H1 (cell line): Measurements from ENCODE around the gene TAF10. TPM values are rescaled to one million over a fixed set of nuclear protein-coding genes. Genes with fewer than 3 reads are reported as not detected.

ENCODE experiments used
- CTCF ChIA-PET: fragments of 300-600 bp; sonication (Branson Sonifier 250); formaldehyde crosslinking; loops from one replicate; lab custom pipeline; 2021; ENCODE audit not compliant: partially characterized antibody; lab: Charles Lee
- POLR2A ChIA-PET: fragments of 300-600 bp; sonication (Branson Sonifier 250); formaldehyde crosslinking; loops from one replicate; lab custom pipeline; 2021; ENCODE audit warnings: inconsistent platforms; ENCODE audit not compliant: partially characterized antibody; lab: Charles Lee
- DNase-seq, 2 experiments: peaks; one replicate each; pipeline versions ENCODE4 v3.0.0 to v3.0.0-alpha.2; 2010 to 2022; ENCODE audit warnings: low spot score in 2 of 2, low read depth in 1 of 2, mixed read lengths in 1 of 2
- FAIRE-seq: peaks from 2 replicates; lab custom pipeline; 2011; peaks lifted over from hg19 to GRCh38; lab: Jason Lieb, UNC
- H2AFZ ChIP-seq: 2 replicates; pipeline ENCODE4 v1.8.1; 2012; ENCODE audit warnings: low read length, inconsistent platforms
- H2AK5ac ChIP-seq: 2 replicates; pipeline ENCODE4 v1.6.1; 2013; ENCODE audit warnings: low read depth, low read length
- H2BK120ac ChIP-seq: replicated peaks from 2 replicates; pipeline ENCODE3; 2013; ENCODE audit warnings: low read depth, low read length, inconsistent platforms
- H2BK12ac ChIP-seq: 2 replicates; pipeline ENCODE4 v1.6.1; 2013; ENCODE audit warnings: low read depth, low read length
- H2BK15ac ChIP-seq: 2 replicates; pipeline ENCODE4 v1.6.1; 2013; ENCODE audit warnings: low read length
- H2BK20ac ChIP-seq: 2 replicates; pipeline ENCODE4 v1.6.1; 2013; ENCODE audit warnings: low read length
- H2BK5ac ChIP-seq: 2 replicates; pipeline ENCODE4 v1.6.1; 2013; ENCODE audit warnings: low read depth, low read length
- H3K14ac ChIP-seq: 2 replicates; pipeline ENCODE4 v1.6.1; 2013; ENCODE audit warnings: inconsistent platforms; ENCODE audit not compliant: insufficient read length
- H3K18ac ChIP-seq: 2 replicates; pipeline ENCODE4 v1.6.1; 2013; ENCODE audit warnings: low read length; ENCODE audit errors: extremely low read depth
- H3K23ac ChIP-seq: 2 replicates; pipeline ENCODE4 v1.6.1; 2013; ENCODE audit warnings: inconsistent platforms; ENCODE audit not compliant: insufficient read length
- H3K23me2 ChIP-seq: 2 replicates; pipeline ENCODE4 v1.6.1; 2013; ENCODE audit warnings: low read depth, low read length
- H3K27ac ChIP-seq: 2 replicates; pipeline ENCODE4 v1.6.1; 2011; ENCODE audit warnings: low read depth, low read length, inconsistent platforms
- H3K27me3 ChIP-seq, 4 experiments: replicated peaks in 1 of 4; 1 replicate in 1 of 4; 2 replicates in 3 of 4; pipeline versions ENCODE4 v1.6.1 to v1.8.1; 2011 to 2013; ENCODE audit warnings: low read length in 3 of 4, mild to moderate bottlenecking in 3 of 4, inconsistent platforms in 2 of 4, mixed read lengths in 2 of 4, moderate library complexity in 1 of 4; ENCODE audit not compliant: control insufficient read depth in 3 of 4, insufficient read depth in 3 of 4; ENCODE audit errors: extremely low read depth in 1 of 4
- H3K36me3 ChIP-seq, 4 experiments: 2 replicates each; pipeline versions ENCODE4 v1.6.1 to v1.8.1; 2011 to 2013; ENCODE audit warnings: mild to moderate bottlenecking in 4 of 4, low read length in 3 of 4, moderate library complexity in 2 of 4, control low read depth in 1 of 4, inconsistent platforms in 1 of 4; ENCODE audit not compliant: insufficient read depth in 4 of 4, control insufficient read depth in 2 of 4
- H3K4ac ChIP-seq: replicated peaks from 2 replicates; pipeline ENCODE3; 2013; ENCODE audit warnings: low read length, low read depth, mixed read lengths, inconsistent platforms; ENCODE audit not compliant: insufficient read length
- H3K4me1 ChIP-seq, 4 experiments: replicated peaks in 1 of 4; 1 replicate in 1 of 4; 2 replicates in 3 of 4; pipeline versions ENCODE4 v1.6.1 to v1.8.1; 2011 to 2013; ENCODE audit warnings: low read length in 3 of 4, inconsistent platforms in 2 of 4, mixed read lengths in 1 of 4; ENCODE audit not compliant: insufficient read depth in 4 of 4, control insufficient read depth in 3 of 4
- H3K4me2 ChIP-seq, 2 experiments: 2 replicates each; pipeline versions ENCODE4 v1.6.1 to v1.8.1; 2011 to 2013; ENCODE audit warnings: low read depth in 2 of 2, low read length in 2 of 2, control low read depth in 1 of 2, inconsistent platforms in 1 of 2, mild to moderate bottlenecking in 1 of 2; ENCODE audit not compliant: insufficient read depth in 1 of 2
- H3K4me3 ChIP-seq, 4 experiments: fragments of 200-600, 300-600 bp in 1 of 4; sonication (generic), shearing (Covaris generic), sonication (Bioruptor Twin) in 1 of 4; 2 replicates each; pipeline versions ENCODE4 v1.5.1 to v1.8.1; 2011 to 2016; ENCODE audit warnings: low read length in 4 of 4, low read depth in 3 of 4, control low read depth in 2 of 4, inconsistent platforms in 2 of 4, mild to moderate bottlenecking in 2 of 4, mixed read lengths in 1 of 4, moderate library complexity in 1 of 4; ENCODE audit not compliant: insufficient read depth in 2 of 4; ENCODE audit errors: extremely low read depth in 1 of 4
- H3K56ac ChIP-seq: replicated peaks from 2 replicates; pipeline ENCODE3; 2013; ENCODE audit warnings: low read depth, mild to moderate bottlenecking, mixed read lengths, low read length, inconsistent platforms; ENCODE audit not compliant: insufficient read length
- H3K79me1 ChIP-seq: 2 replicates; pipeline ENCODE4 v1.6.1; 2013; ENCODE audit warnings: low read depth, low read length, control low read depth
- H3K79me2 ChIP-seq, 2 experiments: 2 replicates each; pipeline versions ENCODE4 v1.6.1 to v1.8.1; 2012 to 2013; ENCODE audit warnings: low read length in 2 of 2, mild to moderate bottlenecking in 2 of 2, inconsistent platforms in 1 of 2; ENCODE audit not compliant: insufficient read depth in 2 of 2, control insufficient read depth in 1 of 2
- H3K9ac ChIP-seq, 4 experiments: replicated peaks in 1 of 4; 1 replicate in 1 of 4; 2 replicates in 3 of 4; pipeline versions ENCODE4 v1.6.1 to v1.8.1; 2011 to 2013; ENCODE audit warnings: low read depth in 3 of 4, low read length in 3 of 4, control low read depth in 2 of 4, mild to moderate bottlenecking in 2 of 4, moderate library complexity in 2 of 4, inconsistent platforms in 1 of 4; ENCODE audit errors: extremely low read depth in 1 of 4
- H3K9me3 ChIP-seq, 2 experiments: 2 replicates each; pipeline versions ENCODE4 v1.6.1 to v1.8.1; 2012 to 2013; ENCODE audit warnings: mild to moderate bottlenecking in 2 of 2, moderate library complexity in 2 of 2, control low read depth in 1 of 2, inconsistent platforms in 1 of 2, low read depth in 1 of 2, low read length in 1 of 2, mixed read lengths in 1 of 2; ENCODE audit not compliant: insufficient read depth in 2 of 2
- H4K20me1 ChIP-seq, 2 experiments: replicated peaks in 1 of 2; 2 replicates each; pipeline versions ENCODE3 to v1.8.1; 2011 to 2013; ENCODE audit warnings: inconsistent platforms in 2 of 2, low read length in 2 of 2, mild to moderate bottlenecking in 1 of 2; ENCODE audit not compliant: insufficient read depth in 2 of 2, control insufficient read depth in 1 of 2
- H4K5ac ChIP-seq: 2 replicates; pipeline ENCODE4 v1.6.1; 2013; ENCODE audit warnings: low read length, low read depth, mixed read lengths, inconsistent platforms; ENCODE audit not compliant: insufficient read length
- H4K8ac ChIP-seq: 2 replicates; pipeline ENCODE4 v1.8.0; 2013; ENCODE audit warnings: mild to moderate bottlenecking, moderate library complexity, low read length, inconsistent platforms; ENCODE audit not compliant: insufficient read depth; ENCODE audit errors: extremely low read depth
- H4K91ac ChIP-seq: replicated peaks from 2 replicates; pipeline ENCODE3; 2013; ENCODE audit warnings: low read length, mixed read lengths, inconsistent platforms; ENCODE audit not compliant: insufficient read length
- CTBP2 ChIP-seq: IDR thresholded peaks from 2 replicates; pipeline ENCODE4 v1.7.0; 2011; ENCODE audit warnings: borderline replicate concordance, mild to moderate bottlenecking, moderate library complexity, mixed read lengths, low read length; ENCODE audit not compliant: insufficient read depth, insufficient read length
- E2F6 ChIP-seq: IDR thresholded peaks from 2 replicates; pipeline ENCODE4 v1.6.1; 2012; ENCODE audit warnings: inconsistent platforms
- MAFK ChIP-seq: IDR thresholded peaks from 2 replicates; pipeline ENCODE4 v1.6.1; 2012; ENCODE audit warnings: low read depth, mild to moderate bottlenecking, improper control_type of control experiment, low read length
- POLR2AphosphoS5 ChIP-seq: IDR thresholded peaks from 2 replicates; pipeline ENCODE4 v1.6.1; 2011; ENCODE audit warnings: low read depth, low read length
- SIRT6 ChIP-seq: IDR thresholded peaks from one replicate; pipeline ENCODE4 v1.7.1; 2012; ENCODE audit warnings: low read length, inconsistent platforms
- TAF7 ChIP-seq: optimal IDR thresholded peaks from 2 replicates; pipeline ENCODE3; 2011; ENCODE audit warnings: low read depth, mild to moderate bottlenecking, inconsistent platforms, low read length, moderate library complexity, borderline replicate concordance
- TBP ChIP-seq: IDR thresholded peaks from 2 replicates; pipeline ENCODE4 v1.6.1; 2011; ENCODE audit warnings: low read depth, low read length, improper control_type of control experiment
- TCF12 ChIP-seq: IDR thresholded peaks from 2 replicates; pipeline ENCODE4 v1.6.1; 2011; ENCODE audit warnings: low read depth, mild to moderate bottlenecking, low read length
- TEAD4 ChIP-seq: IDR thresholded peaks from 2 replicates; pipeline ENCODE4 v1.6.1; 2012; ENCODE audit warnings: low read depth, low read length, inconsistent platforms, mixed read lengths
- WGBS, 2 experiments: shearing (Covaris generic) in 1 of 2; methylation state at CpG; one replicate each; pipeline versions ENCODE4 v1.1.6 to v1.1.7; 2013 to 2015; ENCODE audit warnings: low lambda C conversion rate in 2 of 2, mixed read lengths in 2 of 2, inconsistent platforms in 1 of 2, low coverage in 1 of 2, missing lambda C conversion rate in 1 of 2; ENCODE audit not compliant: insufficient replicate concordance in 2 of 2, insufficient coverage in 1 of 2, insufficient read length in 1 of 2; ENCODE audit errors: extremely low coverage in 1 of 2, missing lambda C conversion rate in 1 of 2; 5-methylcytosine and 5-hydroxymethylcytosine counted together
- polyA plus RNA-seq, 7 experiments: library from polyadenylated mRNA; depleted of rRNA in 3 of 7; stranded (reverse) in 5 of 7; unstranded in 2 of 7; fragments of >200 nt in 5 of 7; fragments of 200-250 nt in 2 of 7; gene quantifications; 1 replicate in 5 of 7; 2 replicates in 1 of 7; 4 replicates in 1 of 7; pipeline versions ENCODE4 v1.2.1 to v1.2.3, GENCODE V29; 2011 to 2013; ENCODE audit warnings: missing spikeins in 2 of 7, mixed read lengths in 2 of 7
- total RNA-seq: library from RNA; stranded (reverse); fragmentation: NEBNext Ultra II Directional; extraction: Animal tissue kit (Norgen Biotek cat#: 25700); gene quantifications from 2 replicates; pipeline ENCODE4 v1.2.1, GENCODE V29; 2021

TAF10 gene
- total and polyA plus RNA-seq, 2 of the 8 experiments (the other 6 are each of a cell fraction or from before 2014, with no cell fraction given): 128 to 213 TPM

GRCh38 chr11:6635082-6635932 is 23.3 kb upstream of the TAF10 start:
- no peak for TF ChIP-seq POLR2AphosphoS5
- TF ChIP-seq TBP: no peak
- TF ChIP-seq TAF7: no peak
- TF ChIP-seq MAFK: no peak
- no peak for TF ChIP-seq TCF12
- no peak for TF ChIP-seq E2F6
- TF ChIP-seq CTBP2: no peak
- TF ChIP-seq TEAD4: no peak
- no peak for TF ChIP-seq SIRT6
- TF ChIP-seq, all 59 proteins: peak for 0
- H2BK120ac ChIP-seq: no peak overlapping the region
- H3K56ac ChIP-seq: no peak overlapping the region
- peaks cover 0 to 3% (median 0%) of the 10 kb centered on the region in 4 experiments; a peak in 2 of 7 replicates for H3K4me1 ChIP-seq
- H3K4ac ChIP-seq: no peak overlapping the region
- H4K5ac ChIP-seq: no peak overlapping the region
- H3K9me3 ChIP-seq: no peaks in the 10 kb centered on the region
- H3K27me3 ChIP-seq: peaks cover 5 to 22% (median 17%) of the 10 kb centered on the region in 4 experiments
- H2AK5ac ChIP-seq: no peak overlapping the region
- H4K91ac ChIP-seq: no peak overlapping the region
- no peak overlapping the region for H3K27ac ChIP-seq
- H3K14ac ChIP-seq: no peak overlapping the region
- FAIRE-seq (no peak), DNase-seq (no peak)
- H3K23me2 ChIP-seq: peaks cover 5% of the 10 kb centered on the region
- H3K9ac ChIP-seq: no peak overlapping the region
- no peak overlapping the region for H2BK20ac ChIP-seq
- no peak overlapping the region for H2BK12ac ChIP-seq
- no peaks in the 10 kb centered on the region; a peak in 1 of 8 replicates for H3K36me3 ChIP-seq
- H3K4me3 ChIP-seq: no peak overlapping the region
- no peak overlapping the region for H2BK15ac ChIP-seq
- ChIA-PET POLR2A (interaction anchor here (0.6 to 1.3 kb wide), 5 partner anchors 12 to 253 kb away, joined by 3 to 5 read pairs (median 3); partner anchors contain the start of genes MRPL17 and TAF10), CTCF (interaction anchor here (0.6 to 1.7 kb wide), 4 partner anchors 16 to 66 kb away, joined by 3 to 7 read pairs (median 5); partner anchors contain the start of gene TPP1)
- no peak overlapping the region for H3K23ac ChIP-seq
- H3K18ac ChIP-seq: no peak overlapping the region
- H3K4me2 ChIP-seq: no peak overlapping the region
- H3K79me1 ChIP-seq: no peaks in the 10 kb centered on the region
- WGBS, 2 experiments: 84% methylated on average over 10 of the region's 10 CpGs; no CpG with 5 or more reads in 1 of the 2 experiments
- no peak overlapping the region for H4K8ac ChIP-seq
- H4K20me1 ChIP-seq: peaks cover 1 to 7% of the 10 kb centered on the region in 2 experiments
- H3K79me2 ChIP-seq: no peaks in the 10 kb centered on the region
- no peak overlapping the region for H2AFZ ChIP-seq
- no peak overlapping the region for H2BK5ac ChIP-seq
